Activated naive CD4-positive, alpha-beta T cell treated with anti-CD3 and anti-CD28 coated beads, Interleukin-2, amount 50 U/mL, for 72 hours (primary cell): ENCODE results near the gene LILRA2. TPM values are rescaled to one million over a fixed set of nuclear protein-coding genes. Genes with fewer than 3 reads are reported as not detected.
"Not testable (repeated sequence)": the region's sequence is repeated elsewhere in the genome, so short reads cannot be mapped to it uniquely, and the experiment has no call there.

Experiments used
- ATAC-seq, 2 donors: fragments of 150-1000 bp; cut with Tn5 transposase; 2 replicates each; pipeline ENCODE4 v1.10.0; 2021; ENCODE audit warnings: mild to moderate bottlenecking in 2 of 2, moderate library complexity in 2 of 2
- DNase-seq, 2 donors: peaks; one replicate each; pipeline ENCODE4 v3.0.0; 2021 to 2022; ENCODE audit warnings: low spot score in 2 of 2
- H3K27ac Mint-ChIP-seq, 2 donors: one replicate each; pipeline ENCODE4 v1.8.0; 2022; ENCODE audit warnings: mild to moderate bottlenecking in 2 of 2, mixed read lengths in 2 of 2
- H3K36me3 Mint-ChIP-seq, 2 donors: one replicate each; pipeline ENCODE4 v1.8.0; 2022; ENCODE audit warnings: mixed read lengths in 2 of 2
- H3K9me3 Mint-ChIP-seq, 2 donors: one replicate each; pipeline ENCODE4 v1.8.0; 2022; ENCODE audit warnings: mixed read lengths in 2 of 2
- total RNA-seq, 2 donors: library from RNA; stranded (reverse); gene quantifications; one replicate each; pipeline ENCODE4 v1.2.3, GENCODE V29; 2022

Gene LILRA2
- total RNA-seq, 2 donors from 2014 or later = not detected

DNA sequence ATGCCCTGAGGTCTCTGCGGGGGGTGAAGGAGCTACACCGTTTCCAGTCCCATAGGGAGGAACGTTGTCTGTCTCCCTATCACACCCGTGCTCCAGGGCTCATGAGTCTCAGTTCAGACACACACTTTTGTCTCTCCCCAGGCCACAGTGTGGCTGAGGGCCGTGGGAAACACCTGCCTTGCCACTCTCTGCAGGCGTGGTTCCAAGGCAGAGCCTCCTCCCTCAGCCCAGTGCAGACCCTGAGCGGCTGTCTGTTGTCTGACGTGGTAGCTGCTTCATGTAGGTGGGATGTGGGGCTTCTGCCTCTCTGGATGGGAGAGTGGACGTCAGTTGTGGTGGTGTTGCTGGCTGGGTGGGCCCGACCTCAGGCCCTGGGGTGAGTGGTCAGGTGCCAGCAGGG is 50.6 kb downstream of the LILRA2 start:
- H3K27ac Mint-ChIP-seq, H3K9me3 Mint-ChIP-seq, DNase-seq, H3K36me3 Mint-ChIP-seq, ATAC-seq: not testable (repeated sequence)

DNA sequence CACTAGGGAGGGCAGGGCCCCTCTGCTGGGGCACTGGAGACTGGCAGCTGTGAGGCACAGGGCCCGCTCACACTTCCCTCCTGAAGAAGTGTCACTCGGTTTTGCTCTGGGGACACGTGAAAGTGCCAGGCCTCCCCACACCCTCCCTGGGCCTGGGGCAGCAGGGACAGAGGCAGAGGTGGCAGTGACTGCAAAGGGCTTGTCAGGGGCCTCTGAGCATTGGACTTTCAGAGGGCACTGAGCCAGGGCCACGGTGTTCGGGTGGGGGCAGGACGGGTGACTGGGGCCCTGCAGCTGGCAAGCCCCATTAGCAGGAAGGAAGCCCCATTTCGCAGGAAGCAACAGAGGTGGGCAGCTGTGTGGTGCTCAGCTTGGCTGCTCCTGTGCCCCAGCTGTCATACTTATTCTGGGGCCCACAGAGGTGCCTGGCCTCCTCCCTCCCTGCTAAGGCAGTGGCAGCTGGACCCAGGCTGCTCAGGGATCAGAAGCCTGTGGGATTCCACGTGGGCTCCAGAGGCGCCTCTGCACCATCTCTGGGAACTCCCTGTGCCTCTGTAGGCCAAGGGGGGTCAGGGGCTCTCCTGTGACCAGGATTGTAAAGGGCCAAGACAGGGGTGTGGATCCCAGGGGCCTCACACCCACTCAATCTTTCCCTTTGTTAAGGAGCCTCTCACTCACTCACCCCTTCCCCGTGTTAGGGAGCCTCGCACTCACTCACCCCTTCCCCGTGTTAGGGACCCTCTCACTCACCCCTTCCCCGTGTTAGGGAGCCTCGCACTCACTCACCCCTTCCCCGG is 51.5 kb downstream of the LILRA2 start:
- ATAC-seq = not testable (repeated sequence)

DNA sequence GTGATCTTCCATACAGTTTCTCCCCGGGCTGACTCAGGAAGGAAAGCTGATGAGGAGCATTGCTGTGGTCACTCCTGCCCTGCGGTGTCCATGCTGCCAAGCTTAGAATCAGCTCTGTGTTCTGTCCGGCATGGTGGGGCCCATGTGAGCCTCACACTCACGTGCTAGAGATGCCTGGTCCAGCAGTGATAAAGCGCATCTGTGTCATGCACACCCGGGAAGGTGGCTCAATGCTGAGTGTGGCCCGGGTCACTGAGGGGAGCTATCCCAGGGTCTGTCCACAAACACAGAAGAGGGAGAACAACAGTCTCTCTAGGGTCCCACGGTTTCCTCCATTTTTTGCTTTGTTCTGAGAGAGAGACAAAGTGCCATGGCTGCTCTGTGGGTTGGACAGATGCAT is 53.2 kb downstream of the LILRA2 start:
- no peak overlapping the region for H3K27ac Mint-ChIP-seq
- H3K36me3 Mint-ChIP-seq = peaks cover 0 to 8% of the 10 kb centered on the region in 2 donors
- no peak for DNase-seq
- no peak for ATAC-seq
- H3K9me3 Mint-ChIP-seq = no peaks in the 10 kb centered on the region

More for the DNA sequence above, 51.5 kb downstream of the LILRA2 start:
- H3K36me3 Mint-ChIP-seq, DNase-seq, H3K9me3 Mint-ChIP-seq, H3K27ac Mint-ChIP-seq: not testable (repeated sequence)

DNA sequence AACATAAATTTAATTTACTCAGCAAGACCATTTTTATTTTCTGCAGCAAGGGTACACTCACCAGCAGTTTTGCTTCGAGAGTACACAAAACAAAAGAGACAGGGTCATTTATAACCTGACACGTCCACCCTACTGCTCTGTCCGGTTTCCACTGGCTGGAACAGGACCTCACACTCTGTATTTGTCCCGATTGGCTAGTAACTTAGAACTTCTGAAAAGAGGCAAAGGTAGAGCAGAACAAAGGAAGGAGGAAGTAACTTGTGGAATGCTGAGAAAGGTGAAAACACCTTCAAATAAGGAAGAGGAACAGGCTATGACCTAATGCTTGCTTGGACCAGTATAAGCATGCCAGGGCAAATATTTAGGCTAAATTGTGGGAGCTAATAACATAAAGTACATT is 54.3 kb downstream of the LILRA2 start:
- not testable (repeated sequence) for H3K9me3 Mint-ChIP-seq, H3K36me3 Mint-ChIP-seq, ATAC-seq, DNase-seq, H3K27ac Mint-ChIP-seq

DNA sequence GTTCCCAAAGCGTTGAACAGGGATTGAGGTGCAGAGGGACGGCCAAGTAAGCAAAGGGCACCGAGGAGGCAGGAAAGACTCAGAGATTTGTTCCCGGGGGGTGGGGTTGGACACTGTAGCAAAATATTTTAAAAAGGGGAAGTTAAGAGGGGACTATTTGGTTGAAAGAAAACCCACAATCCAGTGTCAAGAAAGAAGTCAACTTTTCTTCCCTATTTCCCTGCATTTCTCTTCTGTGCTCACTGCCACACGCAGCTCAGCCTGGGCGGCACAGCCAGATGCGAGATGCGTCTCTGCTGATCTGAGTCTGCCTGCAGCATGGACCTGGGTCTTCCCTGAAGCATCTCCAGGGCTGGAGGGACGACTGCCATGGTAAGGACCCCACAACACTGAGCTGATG is 56.7 kb downstream of the LILRA2 start, which contains the start of gene LILRB1:
LILRB1 (plus strand) TSS at position 223 of the 400 bp plus-strand sequence. CDS start 590 bp downstream, outside the sequence.
- ATAC-seq, H3K36me3 Mint-ChIP-seq, H3K27ac Mint-ChIP-seq, H3K9me3 Mint-ChIP-seq, DNase-seq: not testable (repeated sequence)

DNA sequence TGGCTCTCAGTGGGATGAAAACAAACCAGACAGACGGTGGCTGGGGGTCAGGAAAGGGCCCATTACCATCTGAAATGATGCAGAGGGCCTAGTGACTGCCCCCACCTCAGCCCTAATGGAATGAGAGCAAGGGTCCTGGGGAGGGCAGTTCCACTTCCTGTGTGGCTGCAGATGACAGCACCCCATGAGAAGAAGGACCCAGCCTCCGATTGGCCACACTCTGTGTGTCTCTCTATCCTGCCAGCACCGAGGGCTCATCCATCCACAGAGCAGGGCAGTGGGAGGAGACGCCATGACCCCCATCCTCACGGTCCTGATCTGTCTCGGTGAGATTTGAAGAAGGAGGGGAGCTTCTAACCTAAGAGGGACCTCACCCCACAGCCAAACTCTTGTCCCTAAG is 57.2 kb downstream of the LILRA2 start:
- no peak for DNase-seq
- ATAC-seq = no peak
- Mint-ChIP-seq H3K36me3 (peaks cover 0 to 8% of the 10 kb centered on the region in 2 donors), H3K27ac (no peak overlapping the region), H3K9me3 (no peaks in the 10 kb centered on the region)

DNA sequence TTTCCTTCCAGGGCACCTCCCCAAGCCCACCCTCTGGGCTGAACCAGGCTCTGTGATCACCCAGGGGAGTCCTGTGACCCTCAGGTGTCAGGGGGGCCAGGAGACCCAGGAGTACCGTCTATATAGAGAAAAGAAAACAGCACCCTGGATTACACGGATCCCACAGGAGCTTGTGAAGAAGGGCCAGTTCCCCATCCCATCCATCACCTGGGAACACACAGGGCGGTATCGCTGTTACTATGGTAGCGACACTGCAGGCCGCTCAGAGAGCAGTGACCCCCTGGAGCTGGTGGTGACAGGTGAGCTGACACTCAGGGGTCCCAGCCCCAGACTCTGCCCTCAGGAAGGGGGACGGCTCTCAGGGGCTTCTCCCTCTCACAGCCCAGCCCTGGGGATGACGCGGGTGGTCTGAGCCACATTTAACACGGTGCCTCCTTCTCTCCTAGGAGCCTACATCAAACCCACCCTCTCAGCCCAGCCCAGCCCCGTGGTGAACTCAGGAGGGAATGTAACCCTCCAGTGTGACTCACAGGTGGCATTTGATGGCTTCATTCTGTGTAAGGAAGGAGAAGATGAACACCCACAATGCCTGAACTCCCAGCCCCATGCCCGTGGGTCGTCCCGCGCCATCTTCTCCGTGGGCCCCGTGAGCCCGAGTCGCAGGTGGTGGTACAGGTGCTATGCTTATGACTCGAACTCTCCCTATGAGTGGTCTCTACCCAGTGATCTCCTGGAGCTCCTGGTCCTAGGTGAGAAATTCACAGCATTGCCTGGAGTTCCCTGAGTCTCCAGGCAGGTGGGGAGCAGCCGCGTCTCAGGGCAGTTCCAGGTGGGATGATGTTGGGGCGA is 58.1 kb downstream of the LILRA2 start:
- not testable (repeated sequence) for H3K9me3 Mint-ChIP-seq, H3K27ac Mint-ChIP-seq, ATAC-seq, H3K36me3 Mint-ChIP-seq, DNase-seq

DNA sequence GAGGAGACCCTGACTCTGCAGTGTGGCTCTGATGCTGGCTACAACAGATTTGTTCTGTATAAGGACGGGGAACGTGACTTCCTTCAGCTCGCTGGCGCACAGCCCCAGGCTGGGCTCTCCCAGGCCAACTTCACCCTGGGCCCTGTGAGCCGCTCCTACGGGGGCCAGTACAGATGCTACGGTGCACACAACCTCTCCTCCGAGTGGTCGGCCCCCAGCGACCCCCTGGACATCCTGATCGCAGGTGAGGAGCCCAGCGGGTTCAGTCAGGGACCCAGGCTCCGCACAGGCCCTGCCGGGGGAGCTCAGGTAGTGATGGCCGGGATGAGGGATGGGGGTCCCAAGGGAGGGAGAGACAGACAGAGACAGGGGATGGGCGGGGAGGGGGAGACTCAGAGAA is 58.9 kb downstream of the LILRA2 start:
- not testable (repeated sequence) for H3K36me3 Mint-ChIP-seq, DNase-seq, H3K9me3 Mint-ChIP-seq, H3K27ac Mint-ChIP-seq, ATAC-seq

DNA sequence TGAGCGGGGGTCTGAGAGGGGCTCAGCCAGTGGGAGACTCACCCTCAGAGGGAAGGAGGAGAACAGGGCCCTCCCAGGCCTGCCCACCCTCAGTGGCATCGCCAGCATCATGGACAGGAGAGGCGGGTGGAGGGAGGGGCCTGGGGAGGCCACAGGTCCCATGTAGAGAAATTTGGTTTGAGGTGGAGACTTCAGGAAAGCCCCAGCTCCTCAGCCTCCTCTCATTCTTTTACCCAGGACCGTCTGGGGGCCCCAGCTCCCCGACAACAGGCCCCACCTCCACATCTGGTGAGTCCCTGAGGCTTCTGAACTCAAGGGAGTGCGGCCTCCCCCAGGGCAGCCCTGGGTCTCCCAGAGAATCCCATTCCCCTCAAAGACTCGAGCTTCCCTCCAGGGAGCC is 59.8 kb downstream of the LILRA2 start:
- Mint-ChIP-seq H3K36me3 (no peaks in the 10 kb centered on the region), H3K27ac (no peak overlapping the region), H3K9me3 (no peaks in the 10 kb centered on the region)
- DNase-seq (no peak), ATAC-seq (no peak)

DNA sequence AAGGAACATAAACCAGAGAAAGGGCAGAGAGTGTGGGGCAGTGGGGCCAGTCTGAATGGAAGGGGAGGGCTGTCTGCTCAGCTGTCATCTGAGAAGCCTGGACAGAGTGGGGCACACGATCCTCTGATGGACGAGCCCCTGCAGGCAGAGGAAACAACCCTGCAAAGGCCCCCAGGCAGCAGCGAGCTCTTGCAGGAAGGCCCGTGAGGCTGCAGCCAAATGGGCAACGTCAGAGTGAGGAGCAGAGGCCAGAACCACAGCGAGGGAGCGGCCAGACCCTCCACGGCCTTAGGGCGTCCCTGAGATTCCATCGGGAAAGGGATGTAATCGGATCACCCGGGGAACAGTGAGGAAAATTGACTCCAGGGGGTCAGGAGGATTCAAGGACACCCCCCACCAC is 62.5 kb downstream of the LILRA2 start:
- not testable (repeated sequence) for H3K36me3 Mint-ChIP-seq, DNase-seq, H3K9me3 Mint-ChIP-seq, ATAC-seq, H3K27ac Mint-ChIP-seq

DNA sequence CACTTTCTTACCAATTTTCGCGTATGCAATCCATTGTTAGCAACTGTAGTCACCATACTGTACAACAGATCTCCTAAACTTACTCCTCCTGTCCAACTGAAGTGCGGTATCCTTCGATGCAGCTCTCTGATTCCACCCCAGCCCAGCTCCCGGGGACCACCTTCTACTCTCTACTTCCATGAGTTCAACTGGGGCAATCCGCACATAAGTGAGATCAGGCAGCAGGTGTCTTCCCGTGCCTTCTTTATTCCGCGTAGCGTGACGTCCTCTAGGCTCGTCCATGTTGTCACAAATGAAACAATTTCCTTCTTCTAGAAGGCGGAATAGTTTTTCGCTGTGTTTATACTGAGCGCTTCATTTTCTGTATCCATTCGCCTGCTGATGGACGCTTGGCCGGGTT is 65.1 kb downstream of the LILRA2 start:
- Mint-ChIP-seq H3K27ac (no peak overlapping the region), H3K36me3 (no peaks in the 10 kb centered on the region), H3K9me3 (no peaks in the 10 kb centered on the region)
- ATAC-seq = no peak
- no peak for DNase-seq

Other genes with a start within 250 kb of the LILRA2 start
- gene LILRA4, start 234.6 kb upstream of the LILRA2 start, total RNA-seq = not detected
- gene LAIR1, start 208.9 kb upstream of the LILRA2 start, total RNA-seq = 1 to 10 TPM; 2.9 to 9.9 TPM
- under 1 TPM in 1 of 2 donors, not detected in 1; 0.37 TPM for gene TTYH1, start 158.3 kb upstream of the LILRA2 start, total RNA-seq
- gene LENG8, start 124.6 kb upstream of the LILRA2 start, total RNA-seq = 100 to 1,000 TPM; 191 to 205 TPM
- 1 to 10 TPM; 2.5 to 5.8 TPM for gene LENG9, start 110.0 kb upstream of the LILRA2 start, total RNA-seq
- gene CDC42EP5, start 100.5 kb upstream of the LILRA2 start, total RNA-seq = not detected
- 1 to 10 TPM; 1.7 to 8.4 TPM for gene LAIR2, start 71.0 kb upstream of the LILRA2 start, total RNA-seq
- gene LILRA1, start 19.8 kb downstream of the LILRA2 start, total RNA-seq = not detected
- gene LILRB1, start 56.7 kb downstream of the LILRA2 start, total RNA-seq = under 1 TPM; 0.31 to 0.34 TPM
- gene LILRB4, start 89.2 kb downstream of the LILRA2 start, total RNA-seq = not detected
- not detected for gene KIR3DL3, start 150.7 kb downstream of the LILRA2 start, total RNA-seq
- under 1 TPM in 1 of 2 donors, not detected in 1; 0.27 TPM for gene KIR2DL3, start 164.7 kb downstream of the LILRA2 start, total RNA-seq
- not detected for gene KIR2DL1, start 196.0 kb downstream of the LILRA2 start, total RNA-seq
- under 1 TPM in 1 of 2 donors, not detected in 1; 0.25 TPM for gene KIR2DL4, start 229.8 kb downstream of the LILRA2 start, total RNA-seq
- gene KIR3DL1, start 242.7 kb downstream of the LILRA2 start, total RNA-seq = under 1 TPM; 0.18 to 0.23 TPM